Measurements from ENCODE around the gene RNF43.

The RNF43 gene

GRCh38 chr17:58373003-58373402 is 44.3 kb downstream of the RNF43 start:
- Mint-ChIP-seq H3K27ac (peak overlapping the region in 1 of 2 donors; percentile 83), H3K4me3 (no peak overlapping the region), H3K36me3 (ENCODE audit: insufficient read depth) (no peaks in the 10 kb centered on the region), H3K27me3 (no peaks in the 10 kb centered on the region), H3K4me1 (ENCODE audit: low read depth in 2 of 2) (peaks cover 23 to 44% of the 10 kb centered on the region in 2 donors), H3K9me3 (no peaks in the 10 kb centered on the region)
- no peak for ATAC-seq (replicated peaks)
- DNase-seq, result no peak

GRCh38 chr17:58371300-58371950 is 45.9 kb downstream of the RNF43 start:
- Mint-ChIP-seq H3K27me3 (no peaks in the 10 kb centered on the region), H3K4me3 (peak overlapping the region; percentile 59 to 78), H3K9me3 (no peaks in the 10 kb centered on the region), H3K4me1 (ENCODE audit: low read depth in 2 of 2) (peaks cover 23 to 38% of the 10 kb centered on the region in 2 donors), H3K27ac (peak overlapping the region in 1 of 2 donors; percentile 56), H3K36me3 (ENCODE audit: insufficient read depth) (no peaks in the 10 kb centered on the region)
- ATAC-seq (replicated peaks) (no peak), DNase-seq (no peak)

GRCh38 chr17:58370716-58371115 is 46.6 kb downstream of the RNF43 start:
- ATAC-seq (replicated peaks) (no peak), DNase-seq (no peak)
- Mint-ChIP-seq H3K27me3 (no peaks in the 10 kb centered on the region), H3K4me1 (ENCODE audit: low read depth in 2 of 2) (peaks cover 23 to 38% of the 10 kb centered on the region in 2 donors), H3K4me3 (peak overlapping the region; percentile 73 to 78), H3K9me3 (no peaks in the 10 kb centered on the region), H3K27ac (peak overlapping the region; percentile 71 to 92), H3K36me3 (ENCODE audit: insufficient read depth) (peaks cover under 1% of the 10 kb centered on the region)

GRCh38 chr17:58370309-58370708 is 47.0 kb downstream of the RNF43 start:
- ATAC-seq (replicated peaks), result peak; percentile 63
- Mint-ChIP-seq H3K27me3 (no peaks in the 10 kb centered on the region), H3K4me1 (ENCODE audit: low read depth in 2 of 2) (peaks cover 23 to 42% of the 10 kb centered on the region in 2 donors), H3K4me3 (peak overlapping the region; percentile 73 to 78), H3K27ac (peak overlapping the region; percentile 71 to 92), H3K36me3 (ENCODE audit: insufficient read depth) (peaks cover 4% of the 10 kb centered on the region), H3K9me3 (no peaks in the 10 kb centered on the region)
- DNase-seq, result no peak

- Mint-ChIP-seq H3K36me3 (ENCODE audit: insufficient read depth) (peaks cover 8% of the 10 kb centered on the region), H3K4me3 (peak overlapping the region; percentile 73 to 78), H3K4me1 (ENCODE audit: low read depth in 2 of 2) (peaks cover 23 to 44% of the 10 kb centered on the region in 2 donors), H3K9me3 (no peaks in the 10 kb centered on the region), H3K27me3 (no peaks in the 10 kb centered on the region), H3K27ac (peak overlapping the region; percentile 71 to 92)
- ATAC-seq (replicated peaks) (peak; percentile 19), DNase-seq (no peak)
These were observed 47.9 kb downstream of the RNF43 start for GRCh38 chr17:58369214-58370031.

- Mint-ChIP-seq H3K36me3 (ENCODE audit: insufficient read depth) (peaks cover 8% of the 10 kb centered on the region), H3K27me3 (no peaks in the 10 kb centered on the region), H3K4me3 (no peak overlapping the region), H3K27ac (peak overlapping the region in 1 of 2 donors; percentile 92), H3K9me3 (no peaks in the 10 kb centered on the region), H3K4me1 (ENCODE audit: low read depth in 2 of 2) (peaks cover 23 to 44% of the 10 kb centered on the region in 2 donors)
- ATAC-seq (replicated peaks) (no peak), DNase-seq (no peak)
These were observed 48.5 kb downstream of the RNF43 start for GRCh38 chr17:58368860-58369213.

All from effector memory CD8-positive, alpha-beta T cell (primary cell).